Metanephros (tissue), 2 donors: Measurements from ENCODE around the gene ATL3. TPM values are rescaled to one million over a fixed set of nuclear protein-coding genes. Genes with fewer than 3 reads are reported as not detected.

Experiments
- small RNA-seq: library from RNA; depleted of rRNA; stranded (forward); fragments of <200 nt; gene quantifications from one replicate; pipeline ENCODE3, GENCODE V24; 2014; ENCODE audit warnings: low replicate concordance
- total RNA-seq: library from RNA; depleted of rRNA; stranded (reverse); fragments of >200 nt; gene quantifications from one replicate; pipeline ENCODE4 v1.2.3, GENCODE V29; 2014

Gene ATL3, protein sequence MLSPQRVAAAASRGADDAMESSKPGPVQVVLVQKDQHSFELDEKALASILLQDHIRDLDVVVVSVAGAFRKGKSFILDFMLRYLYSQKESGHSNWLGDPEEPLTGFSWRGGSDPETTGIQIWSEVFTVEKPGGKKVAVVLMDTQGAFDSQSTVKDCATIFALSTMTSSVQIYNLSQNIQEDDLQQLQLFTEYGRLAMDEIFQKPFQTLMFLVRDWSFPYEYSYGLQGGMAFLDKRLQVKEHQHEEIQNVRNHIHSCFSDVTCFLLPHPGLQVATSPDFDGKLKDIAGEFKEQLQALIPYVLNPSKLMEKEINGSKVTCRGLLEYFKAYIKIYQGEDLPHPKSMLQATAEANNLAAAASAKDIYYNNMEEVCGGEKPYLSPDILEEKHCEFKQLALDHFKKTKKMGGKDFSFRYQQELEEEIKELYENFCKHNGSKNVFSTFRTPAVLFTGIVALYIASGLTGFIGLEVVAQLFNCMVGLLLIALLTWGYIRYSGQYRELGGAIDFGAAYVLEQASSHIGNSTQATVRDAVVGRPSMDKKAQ
- total RNA-seq, result 38.0 TPM

GRCh38 chr11:63671322-63672155 lies at the start of gene ATL3:
ATL3 (minus strand) TSS chr11:63671376; CDS start chr11:63671335, 41 bp downstream.

GRCh38 chr11:63681321-63682065 lies 10.3 kb upstream of the ATL3 start, which contains the start of gene RTN3:
RTN3 (plus strand) TSS chr11:63681500; CDS start chr11:63681637, 137 bp downstream.

DNA sequence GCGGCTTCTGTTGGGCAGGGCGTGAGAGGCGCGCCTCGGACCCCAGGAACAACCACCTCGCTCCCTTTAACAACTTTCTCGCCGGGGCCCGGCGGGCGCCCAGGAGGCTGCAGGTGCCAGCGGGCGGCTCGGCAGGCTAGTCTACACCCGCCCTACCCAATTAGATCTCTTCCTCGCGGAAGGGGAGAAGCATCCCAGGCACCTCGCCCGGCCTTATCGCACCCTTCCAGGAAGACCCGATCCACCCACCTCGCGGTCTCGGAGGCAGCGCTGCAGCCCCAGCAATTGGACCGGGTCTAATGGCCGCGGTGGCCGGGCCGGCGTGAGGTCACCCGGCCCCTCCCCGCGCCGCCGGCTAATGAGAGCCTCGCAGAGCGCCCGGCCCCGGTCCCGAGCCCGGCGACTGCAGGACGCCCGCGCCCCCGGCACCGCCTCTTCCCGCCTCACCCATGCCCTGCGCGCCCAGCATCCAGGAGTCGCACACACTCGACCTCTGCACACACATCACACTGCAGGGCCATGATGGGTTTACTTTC lies 57.0 kb downstream of the ATL3 start, which contains the start of gene PLAAT3:
Gene PLAAT3, minus strand, starts transcription at position 298 of the 536 bp plus-strand sequence. CDS start 419 bp downstream, outside the sequence.

Small RNA genes within 50 kb of the gene (small RNA-seq; reads per million reads assigned to genes)
- gene AP000753.3, result not detected

Other genes with a start within 250 kb of the ATL3 start
- 2.0 TPM for gene PLAAT5, start 180.2 kb downstream of the ATL3 start, total RNA-seq
- 3.7 TPM for gene LGALS12, start 165.3 kb downstream of the ATL3 start, total RNA-seq
- 19.0 TPM for gene PLAAT4, start 134.6 kb downstream of the ATL3 start, total RNA-seq
- not detected for gene PLAAT2, start 108.0 kb downstream of the ATL3 start, total RNA-seq
- 16.2 TPM for gene PLAAT3, start 56.9 kb downstream of the ATL3 start, total RNA-seq
- gene RTN3, start 10.1 kb upstream of the ATL3 start, total RNA-seq, result 61.8 TPM
- gene ZFTA, start 97.4 kb upstream of the ATL3 start, total RNA-seq, result 29.5 TPM
- 9.4 TPM for gene SPINDOC, start 142.1 kb upstream of the ATL3 start, total RNA-seq
- gene MARK2, start 167.7 kb upstream of the ATL3 start, total RNA-seq, result 21.9 TPM
- gene RCOR2, start 245.8 kb upstream of the ATL3 start, total RNA-seq, result 4.1 TPM